Uterus (tissue), 4 donors: ENCODE data around the gene PHF12. TPM values are rescaled to one million over a fixed set of nuclear protein-coding genes. Genes with fewer than 3 reads are reported as not detected.

ENCODE experiments used
- DNase-seq, 2 donors: peaks; one replicate each; pipeline ENCODE4 v3.0.0-alpha.2; 2019 to 2020
- H3K27ac ChIP-seq, 2 donors: fragments of 200-600 bp; sonication (generic); 1 replicate in 1 of 2; 2 replicates in 1 of 2; pipeline ENCODE4 v1.5.1; 2016 to 2018
- H3K27me3 ChIP-seq, 2 donors: fragments of 200-600 bp; sonication (generic); one replicate each; pipeline ENCODE4 v1.5.1; 2018 to 2019; ENCODE audit warnings: control low read depth in 1 of 2
- H3K36me3 ChIP-seq, 2 donors: fragments of 200-600 bp; sonication (generic); one replicate each; pipeline ENCODE4 v1.5.1; 2019; ENCODE audit warnings: control low read depth in 1 of 2
- H3K4me1 ChIP-seq, 2 donors: fragments of 200-600 bp; sonication (generic); one replicate each; pipeline ENCODE4 v1.5.1; 2018 to 2019; ENCODE audit warnings: control low read depth in 1 of 2
- H3K4me3 ChIP-seq, 2 donors: fragments of 200-600 bp; sonication (generic); 1 replicate in 1 of 2; 2 replicates in 1 of 2; pipeline ENCODE4 v1.5.1; 2018 to 2019; ENCODE audit warnings: mild to moderate bottlenecking in 1 of 2
- H3K9me3 ChIP-seq, 2 donors: fragments of 200-600 bp; sonication (generic); one replicate each; pipeline ENCODE4 v1.5.1; 2019; ENCODE audit warnings: control low read depth in 1 of 2
- CTCF ChIP-seq, 4 experiments: fragments of 200-600 bp in 2 of 4; fragments of 450-650 bp in 2 of 4; sonication (generic) in 2 of 4; IDR thresholded peaks; one replicate each; pipeline ENCODE4 v1.5.1; 2016 to 2019; ENCODE audit warnings: antibody characterized with exemption in 4 of 4, mild to moderate bottlenecking in 2 of 4, moderate library complexity in 1 of 4
- POLR2A ChIP-seq, 2 donors: fragments of 450-650 bp; IDR thresholded peaks; one replicate each; pipeline ENCODE4 v1.6.1; 2016; ENCODE audit warnings: antibody characterized with exemption in 2 of 2, mild to moderate bottlenecking in 1 of 2, moderate library complexity in 1 of 2
- intact Hi-C: fragments of 100-400 bp; cut with DNase I; formaldehyde crosslinking; loops from one replicate; pipeline ENCODE4 v1.15.1; 2023; ENCODE audit warnings: low total_unique reads
- total RNA-seq, 4 donors: library from RNA; depleted of rRNA in 3 of 4; stranded (reverse); fragments of >200 nt in 3 of 4; gene quantifications; one replicate each; pipeline versions ENCODE4 v1.1.0 to v1.2.4, GENCODE V29; 2014 to 2023
- donor health status: DM: yes; HTN: yes; CAD: no.

Gene PHF12
- total RNA-seq, 4 donors from 2014 or later: 22.1 to 78.4 (median 55.2) TPM

- intact Hi-C loops: loop anchor here (5.0 kb wide), 1 partner anchor 49 kb away; the partner anchor contains the start of gene DHRS13
- Histone ChIP-seq H3K9me3 (no peaks in the 10 kb centered on the region), H3K27me3 (no peaks in the 10 kb centered on the region), H3K36me3 (no peaks in the 10 kb centered on the region), H3K4me1 (peaks cover 0 to 3% of the 10 kb centered on the region in 2 donors), H3K27ac (peak overlapping the region; percentile 92 to 93), H3K4me3 (peak overlapping the region; percentile 86 to 92)
- DNase-seq: peak in 1 of 2 donors; percentile 42
- TF ChIP-seq POLR2A (IDR thresholded peaks at IDR 0.05): no peak
- TF ChIP-seq CTCF (IDR thresholded peaks at IDR 0.05): no peak
Observed at GRCh38 chr17:28950752-28951427, 428 bp downstream of the PHF12 start.

GRCh38 chr17:28950017-28950751 is 1.1 kb downstream of the PHF12 start:
- H3K36me3 ChIP-seq: no peaks in the 10 kb centered on the region
- H3K4me3 ChIP-seq: peak overlapping the region; percentile 86 to 92
- peak overlapping the region; percentile 92 to 93 for H3K27ac ChIP-seq
- no peaks in the 10 kb centered on the region for H3K9me3 ChIP-seq
- intact Hi-C loops: loop anchor here (5.0 kb wide), 1 partner anchor 48 kb away; the partner anchor contains the start of gene DHRS13
- H3K4me1 ChIP-seq: peaks cover 0 to 3% of the 10 kb centered on the region in 2 donors
- no peaks in the 10 kb centered on the region for H3K27me3 ChIP-seq
- peak; percentile 46 to 54 for DNase-seq
- no peak for TF ChIP-seq CTCF (IDR thresholded peaks at IDR 0.05)
- no peak for TF ChIP-seq POLR2A (IDR thresholded peaks at IDR 0.05)

- TF ChIP-seq CTCF (IDR thresholded peaks at IDR 0.05): no peak
- no peak for TF ChIP-seq POLR2A (IDR thresholded peaks at IDR 0.05)
- Histone ChIP-seq H3K27ac (peak overlapping the region; percentile 92 to 93), H3K4me3 (peak overlapping the region; percentile 86 to 92), H3K9me3 (no peaks in the 10 kb centered on the region), H3K36me3 (no peaks in the 10 kb centered on the region), H3K4me1 (peaks cover 0 to 3% of the 10 kb centered on the region in 2 donors), H3K27me3 (no peaks in the 10 kb centered on the region)
- DNase-seq: peak; percentile 49 to 60
- intact Hi-C loops: loop anchor here (5.0 kb wide), 1 partner anchor 47 kb away; the partner anchor contains the start of gene DHRS13
Observed at GRCh38 chr17:28949185-28950016, 1.9 kb downstream of the PHF12 start.

- Histone ChIP-seq H3K36me3 (no peaks in the 10 kb centered on the region), H3K27me3 (no peaks in the 10 kb centered on the region), H3K4me1 (peaks cover 0 to 3% of the 10 kb centered on the region in 2 donors), H3K27ac (peak overlapping the region; percentile 92 to 93), H3K4me3 (peak overlapping the region; percentile 86 to 92), H3K9me3 (no peaks in the 10 kb centered on the region)
- peak in 1 of 2 donors; percentile 26 for DNase-seq
- intact Hi-C loops: no loop called here
- TF ChIP-seq POLR2A (IDR thresholded peaks at IDR 0.05) (no peak), CTCF (IDR thresholded peaks at IDR 0.05) (no peak)
Observed at GRCh38 chr17:28948873-28949184, 2.5 kb downstream of the PHF12 start.
